WI38 (cell line): ENCODE measurements around the gene SOCS7.

Source experiments
- H3K4me3 ChIP-seq: 2 replicates; pipeline ENCODE4 v1.5.1; 2011; ENCODE audit warnings: low read depth, mild to moderate bottlenecking, control low read depth, low read length
- CTCF ChIP-seq: IDR thresholded peaks from 2 replicates; pipeline ENCODE4 v1.5.1; 2012; ENCODE audit warnings: low read depth, mild to moderate bottlenecking, control low read depth, low read length

Gene SOCS7

DNA sequence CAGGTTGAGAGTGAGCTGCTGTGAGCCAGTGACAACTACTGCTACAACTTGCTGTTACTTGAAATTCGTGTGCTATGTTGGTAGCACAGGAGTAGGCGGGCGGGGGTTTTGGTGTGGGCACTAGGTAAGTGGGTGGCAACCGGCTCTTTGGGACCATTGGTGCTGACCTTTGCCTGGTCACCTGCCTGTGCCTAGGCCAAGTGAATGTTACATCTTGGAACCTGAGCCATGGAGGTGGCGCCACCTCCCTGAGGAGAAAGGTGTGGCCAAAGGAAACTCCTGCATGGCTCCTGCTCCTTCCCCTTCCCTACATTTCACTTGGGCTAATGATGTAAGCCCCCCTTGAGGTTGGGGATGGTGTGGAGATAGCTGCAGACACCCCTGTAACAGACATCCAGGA lies 51.3 kb downstream of the SOCS7 start:
- H3K4me3 ChIP-seq: no peak overlapping the region
- no peak for TF ChIP-seq CTCF

GRCh38 chr17:38403491-38403890 lies 51.8 kb downstream of the SOCS7 start:
- no peak for TF ChIP-seq CTCF
- H3K4me3 ChIP-seq: no peak overlapping the region

DNA sequence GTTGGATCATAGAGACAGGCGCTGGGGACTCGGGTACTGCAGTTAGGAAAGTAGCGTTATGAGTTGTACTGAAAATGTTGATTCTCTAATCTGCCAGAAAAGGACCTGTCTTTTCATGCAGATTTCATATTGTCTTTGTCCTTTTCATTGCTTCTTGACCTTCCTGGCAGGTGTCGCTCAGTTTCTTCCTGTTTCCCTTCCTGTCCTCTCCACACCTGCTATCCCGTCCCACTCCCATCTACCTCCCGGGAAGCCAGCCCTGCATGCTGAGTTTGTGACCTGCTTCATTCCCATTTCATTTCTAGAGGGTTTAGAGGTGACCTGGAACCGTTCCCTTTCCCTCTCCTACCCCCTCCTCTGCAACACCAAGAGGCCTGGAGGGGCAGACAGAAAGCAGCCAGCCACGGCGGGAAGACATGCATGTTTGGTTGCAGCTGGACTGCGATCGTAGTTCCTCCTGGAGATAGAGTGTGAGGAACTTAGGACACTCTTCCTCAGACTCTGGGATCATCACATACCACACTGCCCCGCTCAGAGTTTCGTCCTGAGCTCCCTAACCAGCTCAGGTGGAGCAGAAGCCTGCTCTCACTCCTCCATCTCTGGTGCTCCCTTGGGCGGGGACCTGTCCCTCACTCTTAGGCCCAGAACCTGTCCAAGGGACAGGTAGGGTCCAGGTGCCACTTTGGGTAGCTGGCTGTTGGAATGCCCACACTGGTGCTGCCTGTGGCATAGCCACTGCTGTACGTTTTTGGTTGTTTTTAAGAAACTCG lies 52.7 kb downstream of the SOCS7 start:
- H3K4me3 ChIP-seq: no peak overlapping the region
- TF ChIP-seq CTCF: no peak

DNA sequence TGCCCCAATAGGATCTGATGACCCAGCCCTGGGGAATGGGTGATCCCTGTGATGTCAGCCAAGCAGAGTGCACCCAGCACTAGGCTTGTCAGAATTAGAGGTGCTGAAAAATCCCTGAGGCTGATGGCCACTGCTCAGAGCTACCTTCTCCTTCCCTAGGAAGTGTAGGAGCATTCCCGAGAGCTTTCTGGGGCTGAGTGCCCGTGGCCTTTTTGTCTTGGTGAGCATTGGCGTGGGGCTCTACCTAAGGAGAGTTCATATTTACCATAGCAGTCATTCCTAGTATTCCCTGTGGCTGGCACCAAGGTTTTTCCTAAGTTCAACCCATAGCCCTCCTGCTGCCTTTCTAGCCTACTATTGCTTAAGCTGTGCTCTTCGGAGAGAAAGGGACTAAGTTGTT lies 54.0 kb downstream of the SOCS7 start:
- no peak overlapping the region for H3K4me3 ChIP-seq
- no peak for TF ChIP-seq CTCF

DNA sequence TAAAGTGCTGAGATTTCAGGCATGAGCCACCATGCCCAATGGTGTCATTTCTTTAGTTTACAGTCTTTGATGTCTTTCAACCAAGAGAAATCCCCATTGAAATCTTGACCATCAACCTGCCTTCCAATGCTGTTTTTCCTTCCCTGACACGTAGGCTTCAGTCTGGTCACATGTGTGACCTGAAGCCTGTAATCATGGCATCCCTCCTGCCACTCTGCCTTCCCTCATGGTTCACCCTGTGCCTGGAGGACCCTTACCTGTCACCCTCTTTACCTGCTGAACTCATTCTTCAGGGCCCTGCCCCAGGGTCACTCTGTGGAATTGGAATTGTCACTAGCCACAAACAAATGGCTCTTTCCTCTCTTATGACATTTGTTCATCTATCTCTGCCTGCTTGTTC lies 58.6 kb downstream of the SOCS7 start:
- no peak for TF ChIP-seq CTCF
- no peak overlapping the region for H3K4me3 ChIP-seq

DNA sequence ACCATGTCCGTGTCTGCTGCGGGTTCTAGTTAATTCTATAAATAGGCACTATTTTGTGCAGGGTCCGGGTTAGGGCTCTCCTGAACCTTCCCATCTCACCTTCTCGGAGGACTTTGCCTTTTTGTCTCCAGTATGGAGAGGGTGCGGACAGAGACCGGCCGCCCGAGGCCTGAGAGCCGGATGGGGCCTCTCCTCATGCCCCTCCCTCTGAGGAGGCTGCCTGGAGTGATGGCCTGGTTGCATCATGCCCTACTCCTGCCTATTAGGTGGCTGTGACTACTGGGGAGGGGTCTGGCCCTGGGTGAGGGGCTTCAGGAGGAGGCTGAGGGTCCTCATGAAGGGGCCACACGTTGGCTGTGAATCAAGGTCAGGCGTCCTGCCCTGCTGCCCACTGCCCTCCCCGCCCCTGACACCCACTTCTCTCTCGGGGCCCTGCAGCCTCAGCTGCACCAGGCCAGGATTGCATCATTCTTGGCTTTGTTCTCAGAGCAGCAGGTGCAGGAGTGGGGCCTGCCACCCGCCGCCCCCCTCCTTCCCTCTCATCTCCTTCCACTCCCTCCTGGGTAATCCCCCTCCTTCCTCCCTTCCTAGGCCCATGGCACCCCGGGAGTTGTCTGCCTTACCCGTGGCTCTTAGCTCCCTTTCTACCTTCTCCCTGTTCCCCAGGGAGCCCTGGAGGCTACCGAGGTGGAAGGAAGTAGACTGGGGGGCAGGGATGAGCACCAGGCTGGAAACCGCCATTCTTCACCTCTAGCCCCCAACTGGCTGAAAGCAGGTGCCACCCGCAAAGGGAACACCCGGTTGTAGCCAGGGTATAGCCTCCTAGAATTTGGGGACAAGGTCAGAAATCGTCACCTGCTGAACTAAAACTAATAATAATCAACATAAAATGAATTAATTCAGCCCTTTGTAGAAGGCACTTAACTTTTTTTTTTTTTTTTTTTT lies 63.9 kb downstream of the SOCS7 start:
- TF ChIP-seq CTCF: no peak
- peak overlapping the region; percentile 14; the same call in 1 of the 2 replicates for H3K4me3 ChIP-seq

GRCh38 chr17:38416840-38417209 lies 65.2 kb downstream of the SOCS7 start:
- TF ChIP-seq CTCF: no peak
- no peak overlapping the region for H3K4me3 ChIP-seq
